B cell (primary cell): Measurements from ENCODE around the gene DUXB. TPM values are rescaled to one million over a fixed set of nuclear protein-coding genes. Genes with fewer than 3 reads are reported as not detected.

ENCODE experiments used
- ATAC-seq: fragments of 200-7000 bp; cut with Tn5 transposase; one replicate; pipeline ENCODE4 v1.10.0; 2021; ENCODE audit warnings: low read depth, mild to moderate bottlenecking, moderate number of reproducible peaks, moderate library complexity
- CTCF ChIA-PET: fragments of 350-600 bp; sonication (Branson Sonifier 250); formaldehyde crosslinking; loops from one replicate; lab custom pipeline; 2021; ENCODE audit warnings: antibody characterized with exemption, inconsistent platforms; lab: Charles Lee
- POLR2A ChIA-PET: fragments of 350-600 bp; sonication (Branson Sonifier 250); formaldehyde crosslinking; loops from one replicate; lab custom pipeline; 2021; ENCODE audit warnings: antibody characterized with exemption; lab: Charles Lee
- DNase-seq: peaks from one replicate; pipeline ENCODE4 v3.0.0; 2013
- H2AFZ ChIP-seq: 2 replicates; pipeline ENCODE4 v1.6.1; 2012; ENCODE audit warnings: mild to moderate bottlenecking, low read depth, low read length; ENCODE audit not compliant: insufficient read depth, poor library complexity, severe bottlenecking
- H3K27ac ChIP-seq, 2 donors: 1 replicate in 1 of 2; 2 replicates in 1 of 2; pipeline ENCODE4 v1.5.1; 2012 to 2013; ENCODE audit warnings: low read length in 2 of 2, mild to moderate bottlenecking in 2 of 2, moderate library complexity in 1 of 2
- H3K27me3 ChIP-seq, 4 experiments: fragments of 200-600 bp in 1 of 4; sonication (generic) in 1 of 4; replicated peaks in 1 of 4; 1 replicate in 2 of 4; 2 replicates in 2 of 4; pipeline versions ENCODE4 v1.6.1 to v1.7.0; 2013 to 2016; ENCODE audit warnings: low read length in 3 of 4, mild to moderate bottlenecking in 2 of 4, mixed read lengths in 1 of 4, moderate library complexity in 1 of 4; ENCODE audit not compliant: insufficient read depth in 4 of 4, control insufficient read depth in 3 of 4; ENCODE audit errors: control extremely low read depth in 1 of 4
- H3K36me3 ChIP-seq, 2 experiments: replicated peaks in 1 of 2; 1 replicate in 1 of 2; 2 replicates in 1 of 2; pipeline versions ENCODE4 v1.6.1 to v1.7.1; 2013; ENCODE audit warnings: low read length in 1 of 2; ENCODE audit not compliant: insufficient read depth in 2 of 2, control insufficient read depth in 1 of 2; ENCODE audit errors: control extremely low read depth in 1 of 2, extremely low read depth in 1 of 2
- H3K4me1 ChIP-seq, 2 donors: fragments of 200-600 bp in 1 of 2; sonication (generic) in 1 of 2; 1 replicate in 1 of 2; 2 replicates in 1 of 2; pipeline versions ENCODE4 v1.5.1 to v1.6.1; 2013 to 2017; ENCODE audit warnings: low read length in 2 of 2; ENCODE audit not compliant: control insufficient read depth in 2 of 2, insufficient read depth in 2 of 2
- H3K4me2 ChIP-seq: replicated peaks from 2 replicates; pipeline ENCODE3; 2012; ENCODE audit warnings: mild to moderate bottlenecking, low read depth, low read length; ENCODE audit not compliant: poor library complexity, severe bottlenecking
- H3K4me3 ChIP-seq, 5 experiments: fragments of 200-600 bp in 1 of 5; sonication (generic) in 1 of 5; 1 replicate in 3 of 5; 2 replicates in 2 of 5; pipeline versions ENCODE4 v1.5.1 to v1.7.0; 2011 to 2016; ENCODE audit warnings: low read length in 4 of 5, mild to moderate bottlenecking in 4 of 5, low read depth in 2 of 5, control low read depth in 1 of 5, moderate library complexity in 1 of 5; ENCODE audit not compliant: insufficient read depth in 1 of 5; ENCODE audit errors: control extremely low read depth in 1 of 5, extremely low read depth in 1 of 5
- H3K79me2 ChIP-seq: fragments of 200-600 bp; sonication (generic); one replicate; pipeline ENCODE4 v1.6.0; 2016; ENCODE audit warnings: low read length; ENCODE audit not compliant: control insufficient read depth, insufficient read depth
- H3K9ac ChIP-seq: fragments of 200-600 bp; sonication (generic); 2 replicates; pipeline ENCODE4 v1.6.1; 2017; ENCODE audit warnings: mild to moderate bottlenecking, low read length, moderate library complexity
- H3K9me3 ChIP-seq, 3 donors: one replicate each; pipeline versions ENCODE4 v1.6.1 to v1.7.1; 2013; ENCODE audit warnings: low read length in 2 of 3; ENCODE audit not compliant: control insufficient read depth in 2 of 3, insufficient read depth in 1 of 3; ENCODE audit errors: control extremely low read depth in 1 of 3
- H4K20me1 ChIP-seq: 2 replicates; pipeline ENCODE4 v1.6.0; 2012; ENCODE audit warnings: mild to moderate bottlenecking, low read length; ENCODE audit not compliant: insufficient read depth, control insufficient read depth, poor library complexity, severe bottlenecking
- H3K27ac Mint-ChIP-seq: one replicate; pipeline ENCODE4 v1.8.0; 2021; ENCODE audit warnings: mixed read lengths
- H3K27me3 Mint-ChIP-seq: one replicate; pipeline ENCODE4 v1.8.0; 2021; ENCODE audit warnings: mixed read lengths
- H3K4me1 Mint-ChIP-seq: one replicate; pipeline ENCODE4 v1.8.0; 2021; ENCODE audit warnings: mixed read lengths
- H3K4me3 Mint-ChIP-seq: one replicate; pipeline ENCODE4 v1.8.0; 2021; ENCODE audit warnings: mixed read lengths
- H3K9me3 Mint-ChIP-seq: one replicate; pipeline ENCODE4 v1.8.0; 2022; ENCODE audit warnings: mixed read lengths; ENCODE audit not compliant: insufficient read depth
- EZH2 ChIP-seq: IDR thresholded peaks from 2 replicates; pipeline ENCODE4 v1.6.1; 2012; ENCODE audit warnings: borderline replicate concordance, low read depth, mild to moderate bottlenecking, moderate library complexity, low read length; ENCODE audit not compliant: insufficient read depth, poor library complexity, severe bottlenecking
- WGBS: methylation state at CpG from one replicate; pipeline ENCODE4 v1.1.5; 2013; ENCODE audit warnings: missing lambda C conversion rate; ENCODE audit not compliant: insufficient coverage; 5-methylcytosine and 5-hydroxymethylcytosine counted together
- intact Hi-C: fragments of 100-400 bp; cut with micrococcal nuclease; formaldehyde crosslinking; loops from one replicate; pipeline ENCODE4 v1.10.0; 2022
- polyA plus RNA-seq: library from polyadenylated mRNA; depleted of rRNA; stranded (reverse); fragments of >200 nt; gene quantifications from 2 replicates; pipeline ENCODE4 v1.2.3, GENCODE V29; 2012
- total RNA-seq, 2 donors: library from RNA; stranded (reverse); fragments of 120-200 nt in 1 of 2; gene quantifications; 1 replicate in 1 of 2; 2 replicates in 1 of 2; pipeline versions ENCODE4 v1.2.3 to v1.2.4, GENCODE V29; 2013 to 2022
- TF ChIP-seq, protein P1 (sequence below): fragments of 200-600 bp; IDR thresholded peaks from one replicate; pipeline ENCODE4 v1.8.0; 2022; ENCODE audit warnings: antibody characterized with exemption, mild to moderate bottlenecking

Gene DUXB
- total and polyA plus RNA-seq, 2 donors (not counting 1 experiment from before 2014, with no cell fraction given) = not detected

DNA sequence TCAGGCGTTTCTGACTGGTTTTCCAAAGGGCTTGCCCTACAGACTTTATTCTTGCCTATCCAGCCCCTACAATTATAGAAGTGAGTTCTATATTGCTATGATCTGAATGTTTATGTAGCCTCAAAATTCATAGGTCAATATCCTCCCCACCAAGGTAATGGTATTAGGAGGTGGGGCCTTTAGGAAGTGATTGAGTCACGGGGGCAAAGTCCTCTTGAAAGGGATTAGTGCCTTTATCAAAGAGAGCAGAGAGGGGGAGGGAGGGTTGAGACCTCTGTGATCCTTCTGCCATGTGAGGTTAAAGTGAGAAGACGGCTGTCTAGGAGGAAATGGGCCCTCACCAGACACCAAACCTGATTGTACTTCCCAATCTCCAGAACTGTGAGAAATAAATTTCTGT, 26.0 kb upstream of the DUXB start:
- no peak for ATAC-seq
- Mint-ChIP-seq H3K4me3 (no peak overlapping the region), H3K27ac (no peak overlapping the region), H3K4me1 (no peaks in the 10 kb centered on the region), H3K27me3 (peaks cover 3% of the 10 kb centered on the region), H3K9me3 (no peaks in the 10 kb centered on the region)
- Histone ChIP-seq H3K9me3 (peaks cover 0 to 4% (median 0%) of the 10 kb centered on the region in 3 donors), H3K4me2 (no peak overlapping the region), H2AFZ (no peak overlapping the region), H3K9ac (no peak overlapping the region), H3K4me1 (no peaks in the 10 kb centered on the region), H3K4me3 (no peak overlapping the region), H3K79me2 (no peaks in the 10 kb centered on the region), H3K27me3 (no peaks in the 10 kb centered on the region), H4K20me1 (no peaks in the 10 kb centered on the region), H3K36me3 (no peaks in the 10 kb centered on the region), H3K27ac (no peak overlapping the region)
- WGBS = no CpG with 5 or more reads among the region's 3 CpGs
- CTCF ChIA-PET = no interaction called here
- TF ChIP-seq EZH2 = no peak
- TF ChIP-seq, protein P1, sequence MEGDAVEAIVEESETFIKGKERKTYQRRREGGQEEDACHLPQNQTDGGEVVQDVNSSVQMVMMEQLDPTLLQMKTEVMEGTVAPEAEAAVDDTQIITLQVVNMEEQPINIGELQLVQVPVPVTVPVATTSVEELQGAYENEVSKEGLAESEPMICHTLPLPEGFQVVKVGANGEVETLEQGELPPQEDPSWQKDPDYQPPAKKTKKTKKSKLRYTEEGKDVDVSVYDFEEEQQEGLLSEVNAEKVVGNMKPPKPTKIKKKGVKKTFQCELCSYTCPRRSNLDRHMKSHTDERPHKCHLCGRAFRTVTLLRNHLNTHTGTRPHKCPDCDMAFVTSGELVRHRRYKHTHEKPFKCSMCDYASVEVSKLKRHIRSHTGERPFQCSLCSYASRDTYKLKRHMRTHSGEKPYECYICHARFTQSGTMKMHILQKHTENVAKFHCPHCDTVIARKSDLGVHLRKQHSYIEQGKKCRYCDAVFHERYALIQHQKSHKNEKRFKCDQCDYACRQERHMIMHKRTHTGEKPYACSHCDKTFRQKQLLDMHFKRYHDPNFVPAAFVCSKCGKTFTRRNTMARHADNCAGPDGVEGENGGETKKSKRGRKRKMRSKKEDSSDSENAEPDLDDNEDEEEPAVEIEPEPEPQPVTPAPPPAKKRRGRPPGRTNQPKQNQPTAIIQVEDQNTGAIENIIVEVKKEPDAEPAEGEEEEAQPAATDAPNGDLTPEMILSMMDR = no peak
- DNase-seq = no peak
- intact Hi-C loops = no loop called here
- POLR2A ChIA-PET = no interaction called here

DNA sequence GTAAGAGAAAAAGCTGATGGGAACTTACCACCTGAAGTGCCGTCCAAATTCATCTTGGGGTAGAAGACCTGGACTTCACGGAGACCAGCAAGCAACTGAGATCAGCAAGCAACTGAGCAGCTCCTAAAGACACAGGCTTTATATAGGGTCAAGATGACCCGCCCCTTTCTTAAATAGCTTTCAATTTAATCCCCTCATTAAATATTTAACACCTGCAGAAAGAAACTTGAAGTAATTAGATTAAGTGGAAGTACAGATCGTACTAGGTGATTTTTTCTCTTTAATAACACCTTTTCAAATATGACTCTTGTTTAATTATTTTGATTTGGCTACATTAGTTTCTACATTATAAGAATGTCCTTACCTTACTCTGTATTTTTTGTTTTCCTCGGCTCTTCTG, 25.1 kb upstream of the DUXB start, which contains the start of gene CPHXL:
TSS of gene CPHXL (minus strand) at position 101 of the 400 bp plus-strand sequence. CDS start at position 53, 48 bp downstream.
- Histone ChIP-seq H3K27ac (no peak within 1 kb of the TSS), H3K4me2 (no peak within 1 kb of the TSS), H3K27me3 (no peaks in the 10 kb centered on the region), H3K4me3 (no peak within 1 kb of the TSS), H3K79me2 (no peaks in the 10 kb centered on the region), H3K9ac (no peak within 1 kb of the TSS), H3K9me3 (peaks cover 0 to 4% (median 0%) of the 10 kb centered on the region in 3 donors), H2AFZ (no peak within 1 kb of the TSS), H3K4me1 (no peaks in the 10 kb centered on the region), H3K36me3 (no peaks in the 10 kb centered on the region), H4K20me1 (no peaks in the 10 kb centered on the region)
- ChIA-PET CTCF (no interaction called here), POLR2A (no interaction called here)
- intact Hi-C loops = no loop called here
- DNase-seq (no peak), ATAC-seq (no peak)
- no peak within 1 kb of the TSS for H3K27ac Mint-ChIP-seq
- no peak within 1 kb of the TSS for H3K4me3 Mint-ChIP-seq
- H3K27me3 Mint-ChIP-seq = peaks cover 3% of the 10 kb centered on the region
- H3K9me3 Mint-ChIP-seq = no peaks in the 10 kb centered on the region
- no peak for TF ChIP-seq EZH2
- TF ChIP-seq, protein P1 = no peak
- WGBS = 94% methylated on average over 2 of the region's 5 CpGs
- no peaks in the 10 kb centered on the region for H3K4me1 Mint-ChIP-seq
